Heart right ventricle (tissue), 16 donors: ENCODE results near the gene TRIAP1. TPM values are rescaled to one million over a fixed set of nuclear protein-coding genes. Genes with fewer than 3 reads are reported as not detected.

Source experiments
- ATAC-seq, 8 donors: fragments of 200-7000 bp; cut with Tn5 transposase; one replicate each; pipeline ENCODE4 v1.9.1; 2020; ENCODE audit warnings: mild to moderate bottlenecking in 8 of 8, moderate library complexity in 8 of 8, moderate number of reproducible peaks in 1 of 8
- DNase-seq, 2 donors: peaks; one replicate each; pipeline ENCODE4 v3.0.0-alpha.2; 2020
- H3K27ac ChIP-seq, 10 donors: fragments of 200-600 bp; sonication (generic) in 2 of 10; one replicate each; pipeline versions ENCODE4 v1.5.0 to v1.8.0; 2020 to 2022; ENCODE audit warnings: mild to moderate bottlenecking in 3 of 10
- H3K27me3 ChIP-seq, 7 donors: fragments of 200-600 bp; one replicate each; pipeline ENCODE4 v1.8.0; 2021 to 2022; ENCODE audit warnings: mild to moderate bottlenecking in 2 of 7
- H3K36me3 ChIP-seq, 9 donors: fragments of 200-600 bp; sonication (generic) in 1 of 9; one replicate each; pipeline versions ENCODE4 v1.5.0 to v1.8.0; 2020 to 2022; ENCODE audit warnings: mild to moderate bottlenecking in 2 of 9
- H3K4me1 ChIP-seq, 9 donors: fragments of 200-600 bp; sonication (generic) in 1 of 9; one replicate each; pipeline versions ENCODE4 v1.5.0 to v1.8.0; 2020 to 2022; ENCODE audit warnings: mild to moderate bottlenecking in 4 of 9
- H3K4me3 ChIP-seq, 10 donors: fragments of 200-600 bp; sonication (generic) in 2 of 10; one replicate each; pipeline versions ENCODE4 v1.5.0 to v1.8.0; 2020 to 2022; ENCODE audit warnings: mild to moderate bottlenecking in 7 of 10, moderate library complexity in 2 of 10
- H3K9me3 ChIP-seq, 11 donors: fragments of 200-600 bp in 10 of 11; sonication (generic) in 2 of 11; one replicate each; pipeline versions ENCODE4 v1.5.0 to v1.8.0; 2013 to 2022; ENCODE audit warnings: mild to moderate bottlenecking in 2 of 11, control low read depth in 1 of 11, moderate library complexity in 1 of 11
- CTCF ChIP-seq, 9 donors: fragments of 200-600 bp; sonication (generic) in 2 of 9; IDR thresholded peaks; one replicate each; pipeline versions ENCODE4 v1.5.0 to v1.8.0; 2021 to 2022; ENCODE audit warnings: antibody characterized with exemption in 9 of 9, mild to moderate bottlenecking in 5 of 9, moderate library complexity in 1 of 9
- WGBS, 2 donors: extraction: QIAGEN DNeasy Blood & Tissue Kit; methylation state at CpG; one replicate each; pipeline ENCODE4 v1.1.7; 2013; ENCODE audit warnings: inconsistent platforms in 1 of 2; 5-methylcytosine and 5-hydroxymethylcytosine counted together
- intact Hi-C, 10 donors: fragments of 100-400 bp; cut with DNase I; formaldehyde crosslinking; loops; one replicate each; pipeline versions ENCODE4 v1.11.1 to v1.14.2; 2022
- polyA plus RNA-seq, 2 donors: library from polyadenylated mRNA; stranded (reverse); fragments of 200-250 nt; gene quantifications; one replicate each; pipeline ENCODE4 v1.2.3, GENCODE V29; 2013
- total RNA-seq, 10 donors: library from RNA; stranded (reverse); fragmentation: NEBNext Ultra II Directional in 3 of 10; extraction: Animal tissue kit (Norgen Biotek cat#: 25700) in 3 of 10; gene quantifications; one replicate each; pipeline versions ENCODE4 v1.2.1 to v1.2.4, GENCODE V29; 2021 to 2023
- donor health status: Arrhythmogenic right ventricular cardiomyopathy.
- donor health status: ischemic (EF 13 %, LVEDD 7.1; RV severe dilation, severe dysfunction).
- donor health status: healthy with polysubstance abuse.
- donor health status: DM: no; HTN: yes; CAD: no.
- donor health status: DM: no; HTN: no; CAD: no.
- donor health status: ischemic (EF 25% LVEDD 6.9; RV normal size, moderate dysfunction).
- donor health status: ischemic (EF 25% LVEDD 5.7; RV mildly dilated, moderate dysfunction).
- donor health status: healthy.
- donor health status: DM: yes; HTN: yes; CAD: no.
- donor health status: Ischemic cardiomyopathy.
- donor health status: ischemic (EF 35%, LVEDD 5.7; RV mildly dilated, moderate dysfunction).
- donor health status: nonischemic (EF 11% LVEDD 7.7; RV severe dilation, severe dysfunction).
- donor health status: DM: yes; HTN: yes; CAD: no.
- donor health status: PGD.
- donor health status: ischemic (EF 29% LVEDD 5.4; RV normal size, mild dysfunction).
- donor health status: nonischemic (EF 23%, LVEDD 6.1; RV moderate dilation, normal function).

TRIAP1 gene
- total and polyA plus RNA-seq, 12 donors: 10.1 to 28.9 (median 13.0) TPM

- Histone ChIP-seq H3K4me3 (no peak overlapping the region), H3K27me3 (peaks cover 0 to 51% (median 33%) of the 10 kb centered on the region in 7 donors), H3K36me3 (no peaks in the 10 kb centered on the region), H3K9me3 (no peaks in the 10 kb centered on the region), H3K4me1 (peaks cover 0 to 6% (median 0%) of the 10 kb centered on the region in 9 donors), H3K27ac (no peak overlapping the region)
- 71 to 72% methylated on average over 5 of the region's 5 CpGs for whole genome bisulfite sequencing, 2 donors
- no peak for DNase-seq
- no peak for ATAC-seq
- no peak for TF ChIP-seq CTCF (IDR thresholded peaks at IDR 0.05)
- intact Hi-C loops: no loop called here
Observed at GRCh38 chr12:120399531-120399930, 46.7 kb downstream of the TRIAP1 start.

- H3K27ac ChIP-seq: no peak overlapping the region
- TF ChIP-seq CTCF (IDR thresholded peaks at IDR 0.05): no peak
- H3K4me3 ChIP-seq: no peak overlapping the region
- ATAC-seq: no peak
- peaks cover 0 to 6% (median 0%) of the 10 kb centered on the region in 9 donors for H3K4me1 ChIP-seq
- intact Hi-C loops: no loop called here
- no peak for DNase-seq
- peaks cover 0 to 58% (median 39%) of the 10 kb centered on the region in 7 donors for H3K27me3 ChIP-seq
- H3K9me3 ChIP-seq: no peaks in the 10 kb centered on the region
- H3K36me3 ChIP-seq: no peaks in the 10 kb centered on the region
- WGBS, 2 donors: 54 to 66% methylated on average over 29 to 33 of the region's 33 CpGs
Observed at GRCh38 chr12:120397824-120398540, 48.2 kb downstream of the TRIAP1 start.

- DNase-seq (no peak), ATAC-seq (no peak)
- Histone ChIP-seq H3K36me3 (no peaks in the 10 kb centered on the region), H3K4me3 (no peak overlapping the region), H3K9me3 (no peaks in the 10 kb centered on the region), H3K27me3 (peaks cover 0 to 52% (median 39%) of the 10 kb centered on the region in 7 donors), H3K4me1 (no peaks in the 10 kb centered on the region), H3K27ac (no peak overlapping the region)
- WGBS, 2 donors: 36 to 41% methylated on average over 18 of the region's 18 CpGs
- intact Hi-C loops: no loop called here
- no peak for TF ChIP-seq CTCF (IDR thresholded peaks at IDR 0.05)
Observed at GRCh38 chr12:120394483-120395367, 51.5 kb downstream of the TRIAP1 start.

Other genes with a start within 250 kb of the TRIAP1 start
- gene RPLP0, start 245.3 kb downstream of the TRIAP1 start, total RNA-seq: 1,000 to 10,000 TPM in 1 of 10 donors, 100 to 1,000 TPM in 9; 578 to 1,255 (median 694) TPM
- gene RPLP0, start 245.3 kb downstream of the TRIAP1 start, polyA plus RNA-seq: 1,000 to 10,000 TPM in 1 of 2 donors, 100 to 1,000 TPM in 1; 852 to 3,129 TPM
- gene PXN, start 180.7 kb downstream of the TRIAP1 start, total RNA-seq: 10 to 100 TPM; 52.0 to 83.7 (median 63.3) TPM
- 100 to 1,000 TPM in 1 of 2 donors, 10 to 100 TPM in 1; 41.2 to 123 TPM for gene PXN, start 180.7 kb downstream of the TRIAP1 start, polyA plus RNA-seq
- over 10,000 TPM in 7 of 10 donors, 1,000 to 10,000 TPM in 3; 5,348 to 18,425 (median 10,263) TPM for gene RNU4-2, start 154.5 kb downstream of the TRIAP1 start, total RNA-seq
- gene RNU4-2, start 154.5 kb downstream of the TRIAP1 start, polyA plus RNA-seq: not detected
- gene RNU4-1, start 153.1 kb downstream of the TRIAP1 start, total RNA-seq: 1,000 to 10,000 TPM in 6 of 10 donors, 100 to 1,000 TPM in 4; 426 to 3,423 (median 1,870) TPM
- not detected for gene RNU4-1, start 153.1 kb downstream of the TRIAP1 start, polyA plus RNA-seq
- gene SIRT4, start 144.1 kb downstream of the TRIAP1 start, total RNA-seq: 1 to 10 TPM; 3.7 to 9.0 (median 4.7) TPM
- gene SIRT4, start 144.1 kb downstream of the TRIAP1 start, polyA plus RNA-seq: 1 to 10 TPM; 2.8 to 6.2 TPM
- 1 to 10 TPM in 3 of 10 donors, under 1 TPM in 4, not detected in 3; 0.65 to 1.8 (median 0.89) TPM for gene PLA2G1B, start 118.6 kb downstream of the TRIAP1 start, total RNA-seq
- gene PLA2G1B, start 118.6 kb downstream of the TRIAP1 start, polyA plus RNA-seq: under 1 TPM in 1 of 2 donors, not detected in 1; 0.22 TPM
- 1 to 10 TPM; 2.8 to 9.6 (median 6.4) TPM for gene MSI1, start 77.2 kb downstream of the TRIAP1 start, total RNA-seq
- 1 to 10 TPM; 1.1 to 2.9 TPM for gene MSI1, start 77.2 kb downstream of the TRIAP1 start, polyA plus RNA-seq
- 100 to 1,000 TPM; 101 to 180 (median 151) TPM for gene COX6A1, start 8.3 kb downstream of the TRIAP1 start, total RNA-seq
- gene COX6A1, start 8.3 kb downstream of the TRIAP1 start, polyA plus RNA-seq: 100 to 1,000 TPM; 531 to 859 TPM
- 10 to 100 TPM in 7 of 10 donors, 1 to 10 TPM in 3; 6.4 to 17.0 (median 11.1) TPM for gene GATC, start 60 bp upstream of the TRIAP1 start, total RNA-seq
- 1 to 10 TPM; 6.0 to 7.3 TPM for gene GATC, start 60 bp upstream of the TRIAP1 start, polyA plus RNA-seq
- 10 to 100 TPM; 25.4 to 54.7 (median 32.0) TPM for gene SRSF9, start 23.4 kb upstream of the TRIAP1 start, total RNA-seq
- gene SRSF9, start 23.4 kb upstream of the TRIAP1 start, polyA plus RNA-seq: 10 to 100 TPM; 29.8 to 42.9 TPM
- 100 to 1,000 TPM in 9 of 10 donors, 10 to 100 TPM in 1; 94.0 to 227 (median 120) TPM for gene DYNLL1, start 49.7 kb upstream of the TRIAP1 start, total RNA-seq
- gene DYNLL1, start 49.7 kb upstream of the TRIAP1 start, polyA plus RNA-seq: 100 to 1,000 TPM; 136 to 352 TPM
- 10 to 100 TPM; 32.0 to 56.0 (median 43.6) TPM for gene COQ5, start 82.8 kb upstream of the TRIAP1 start, total RNA-seq
- gene COQ5, start 82.8 kb upstream of the TRIAP1 start, polyA plus RNA-seq: 10 to 100 TPM; 32.5 to 64.5 TPM
- 100 to 1,000 TPM; 228 to 359 (median 271) TPM for gene RNF10, start 88.0 kb upstream of the TRIAP1 start, total RNA-seq
- gene RNF10, start 88.0 kb upstream of the TRIAP1 start, polyA plus RNA-seq: 100 to 1,000 TPM; 218 to 778 TPM
- 10 to 100 TPM; 21.1 to 49.9 (median 36.9) TPM for gene POP5, start 135.0 kb upstream of the TRIAP1 start, total RNA-seq
- 10 to 100 TPM; 31.7 to 59.6 TPM for gene POP5, start 135.0 kb upstream of the TRIAP1 start, polyA plus RNA-seq
- gene CABP1, start 194.2 kb upstream of the TRIAP1 start, total RNA-seq: 1 to 10 TPM; 1.3 to 8.7 (median 3.0) TPM
- 10 to 100 TPM in 1 of 2 donors, 1 to 10 TPM in 1; 3.3 to 12.0 TPM for gene CABP1, start 194.2 kb upstream of the TRIAP1 start, polyA plus RNA-seq
- gene MLEC, start 240.8 kb upstream of the TRIAP1 start, total RNA-seq: 100 to 1,000 TPM in 8 of 10 donors, 10 to 100 TPM in 2; 95.1 to 179 (median 118) TPM
- gene MLEC, start 240.8 kb upstream of the TRIAP1 start, polyA plus RNA-seq: 10 to 100 TPM; 35.3 to 59.2 TPM